Measurements from ENCODE around the gene PAIP1. TPM values are rescaled to one million over a fixed set of nuclear protein-coding genes. Genes with fewer than 3 reads are reported as not detected.
"Not testable (repeated sequence)": the region's sequence is repeated elsewhere in the genome, so short reads cannot be mapped to it uniquely, and the experiment has no call there.

PAIP1 gene
- total and polyA plus RNA-seq, 3 experiments from 2014 or later = 40.4 to 59.3 (median 57.2) TPM

GRCh38 chr5:43555895-43556606 lies 826 bp downstream of the PAIP1 start:
- CTCF ChIA-PET = interaction anchor here (0.6 to 2.6 kb wide), 7 partner anchors 12 to 245 kb away, joined by 3 to 10 read pairs (median 5); partner anchors contain the start of genes NNT and TMEM267
- peaks cover 0 to 14% (median 0%) of the 10 kb centered on the region in 3 donors for H3K36me3 Mint-ChIP-seq
- Histone ChIP-seq H3K36me3 (ENCODE audit: insufficient read depth, low read length) (peaks cover 16% of the 10 kb centered on the region), H3K4me3 (ENCODE audit: low read length) (peak overlapping the region; percentile 63), H3K9me3 (ENCODE audit: low read length) (no peaks in the 10 kb centered on the region), H3K27me3 (ENCODE audit: insufficient read depth, low read length, poor library complexity, severe bottlenecking) (no peaks in the 10 kb centered on the region), H3K4me1 (ENCODE audit: insufficient read depth, low read length) (peaks cover 47% of the 10 kb centered on the region), H3K27ac (ENCODE audit: low read depth, low read length) (peak overlapping the region; percentile 81)
- H3K27ac Mint-ChIP-seq = peak overlapping the region in 7 of 8 donors; percentile 89 to 98 (median 96)
- DNase-seq = peak in 3 of 5 donors; percentile 29 to 70 (median 44)
- peak overlapping the region in 6 of 7 donors; percentile 91 to 96 (median 92) for H3K4me3 Mint-ChIP-seq
- POLR2A ChIA-PET = interaction anchor here (1.0 to 3.2 kb wide), 3 partner anchors 47 to 71 kb away, joined by 3 to 49 read pairs (median 9); partner anchors contain the start of genes NNT and TMEM267
- peaks cover 10 to 20% (median 12%) of the 10 kb centered on the region in 3 donors for H3K4me1 Mint-ChIP-seq
- no peaks in the 10 kb centered on the region for H3K9me3 Mint-ChIP-seq
- peaks cover 0 to 1% of the 10 kb centered on the region in 2 donors for H3K27me3 Mint-ChIP-seq

- no peak overlapping the region for H3K27ac ChIP-seq (ENCODE audit: low read depth, low read length)
Measured at GRCh38 chr5:43554497-43554896, 2.4 kb downstream of the PAIP1 start.

GRCh38 chr5:43553381-43553780 lies 3.5 kb downstream of the PAIP1 start:
- Mint-ChIP-seq H3K36me3 (peaks cover 0 to 33% (median 2%) of the 10 kb centered on the region in 3 donors), H3K9me3 (no peaks in the 10 kb centered on the region), H3K4me3 (no peak overlapping the region), H3K4me1 (peaks cover 12 to 23% (median 19%) of the 10 kb centered on the region in 3 donors), H3K27ac (no peak overlapping the region), H3K27me3 (peaks cover 0 to 1% of the 10 kb centered on the region in 2 donors)
- ChIA-PET POLR2A (interaction anchor here (1.2 kb wide), 1 partner anchor 49 kb away, joined by 3 read pairs; the partner anchor contains the start of gene NNT), CTCF (interaction anchor here (1.8 to 1.9 kb wide), 2 partner anchors 9 to 69 kb away, joined by 4 to 10 read pairs; partner anchors contain the start of gene TMEM267)
- peaks cover 26% of the 10 kb centered on the region for H3K36me3 ChIP-seq (ENCODE audit: insufficient read depth, low read length)
- no peaks in the 10 kb centered on the region for H3K9me3 ChIP-seq (ENCODE audit: low read length)
- H3K27me3 ChIP-seq (ENCODE audit: insufficient read depth, low read length, poor library complexity, severe bottlenecking) = no peaks in the 10 kb centered on the region
- DNase-seq = no peak
- no peak overlapping the region for H3K4me3 ChIP-seq (ENCODE audit: low read length)
- H3K4me1 ChIP-seq (ENCODE audit: insufficient read depth, low read length) = peaks cover 57% of the 10 kb centered on the region
- no peak overlapping the region for H3K27ac ChIP-seq (ENCODE audit: low read depth, low read length)

More at GRCh38 chr5:43554497-43554896, 2.4 kb downstream of the PAIP1 start:
- Mint-ChIP-seq H3K9me3 (no peaks in the 10 kb centered on the region), H3K27me3 (peaks cover 0 to 1% of the 10 kb centered on the region in 2 donors), H3K4me1 (peaks cover 12 to 20% (median 13%) of the 10 kb centered on the region in 3 donors), H3K27ac (no peak overlapping the region), H3K4me3 (no peak overlapping the region), H3K36me3 (peaks cover 0 to 25% (median 2%) of the 10 kb centered on the region in 3 donors)
- peaks cover 22% of the 10 kb centered on the region for H3K36me3 ChIP-seq (ENCODE audit: insufficient read depth, low read length)
- CTCF ChIA-PET = interaction anchor here (1.0 to 2.6 kb wide), 3 partner anchors 40 to 70 kb away, joined by 3 to 10 read pairs (median 10); partner anchors contain the start of genes C5orf34, NNT and TMEM267
- POLR2A ChIA-PET = interaction anchor here (0.7 to 2.3 kb wide), 3 partner anchors 48 to 71 kb away, joined by 3 to 9 read pairs (median 5); partner anchors contain the start of genes NNT and TMEM267
- H3K27me3 ChIP-seq (ENCODE audit: insufficient read depth, low read length, poor library complexity, severe bottlenecking) = no peaks in the 10 kb centered on the region
- H3K9me3 ChIP-seq (ENCODE audit: low read length) = no peaks in the 10 kb centered on the region
- no peak overlapping the region for H3K4me3 ChIP-seq (ENCODE audit: low read length)
- H3K4me1 ChIP-seq (ENCODE audit: insufficient read depth, low read length) = peaks cover 57% of the 10 kb centered on the region
- no peak for DNase-seq

DNA sequence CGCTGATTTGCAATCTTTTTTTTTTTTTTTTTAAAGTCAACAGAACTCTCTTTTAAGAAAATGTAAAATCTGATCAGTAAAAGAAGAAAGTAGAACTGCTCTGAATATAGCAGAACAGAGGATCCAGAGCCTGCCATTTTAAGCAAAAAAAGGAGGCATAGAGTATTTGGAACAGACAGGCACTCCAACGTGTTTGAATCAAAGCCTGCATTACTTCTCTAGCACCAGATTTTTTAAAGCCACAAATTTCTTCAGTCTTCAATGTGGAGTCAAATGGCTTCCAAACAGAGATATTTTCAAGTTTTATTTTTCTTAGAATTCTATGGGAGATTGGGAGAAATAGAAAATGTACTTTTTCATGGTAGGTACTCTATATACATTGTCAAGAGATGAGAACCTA lies 5.1 kb downstream of the PAIP1 start:
- Mint-ChIP-seq H3K4me1 (peaks cover 4 to 22% (median 21%) of the 10 kb centered on the region in 3 donors), H3K36me3 (peaks cover 0 to 45% (median 9%) of the 10 kb centered on the region in 3 donors), H3K4me3 (peak overlapping the region in 1 of 7 donors; percentile 6), H3K27me3 (peaks cover 0 to 1% of the 10 kb centered on the region in 2 donors), H3K9me3 (no peaks in the 10 kb centered on the region), H3K27ac (peak overlapping the region in 1 of 8 donors; percentile 16)
- no peaks in the 10 kb centered on the region for H3K9me3 ChIP-seq (ENCODE audit: low read length)
- H3K36me3 ChIP-seq (ENCODE audit: insufficient read depth, low read length) = peaks cover 38% of the 10 kb centered on the region
- H3K4me3 ChIP-seq (ENCODE audit: low read length) = no peak overlapping the region
- H3K27me3 ChIP-seq (ENCODE audit: insufficient read depth, low read length, poor library complexity, severe bottlenecking) = no peaks in the 10 kb centered on the region
- DNase-seq = no peak
- H3K27ac ChIP-seq (ENCODE audit: low read depth, low read length) = no peak overlapping the region
- ChIA-PET CTCF (no interaction called here), POLR2A (no interaction called here)
- H3K4me1 ChIP-seq (ENCODE audit: insufficient read depth, low read length) = peaks cover 57% of the 10 kb centered on the region

DNA sequence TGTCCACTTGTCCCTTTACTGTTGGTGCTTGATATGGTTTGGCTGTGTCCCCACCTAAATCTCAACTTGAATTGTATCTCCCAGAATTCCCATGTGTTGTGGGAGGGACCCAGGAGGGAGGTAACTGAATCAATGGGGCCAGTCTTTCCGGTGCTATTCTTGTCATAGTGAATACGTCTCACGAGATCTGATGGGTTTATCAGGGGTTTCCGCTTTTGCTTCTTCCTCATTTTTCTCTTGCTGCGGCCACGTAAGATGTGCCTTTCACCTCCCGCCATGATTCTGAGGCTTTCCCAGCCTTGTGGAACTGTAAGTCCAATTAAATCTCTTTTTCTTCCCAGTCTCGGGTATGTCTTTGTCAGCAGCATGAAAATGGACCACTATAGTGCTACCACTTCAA lies 7.6 kb downstream of the PAIP1 start:
- CTCF ChIA-PET; H3K27ac ChIP-seq (ENCODE audit: low read depth, low read length); H3K27me3 Mint-ChIP-seq; H3K4me3 ChIP-seq (ENCODE audit: low read length); H3K27me3 ChIP-seq (ENCODE audit: insufficient read depth, low read length, poor library complexity, severe bottlenecking); H3K9me3 Mint-ChIP-seq; DNase-seq; H3K4me3 Mint-ChIP-seq; H3K9me3 ChIP-seq (ENCODE audit: low read length): not testable (repeated sequence)
- Mint-ChIP-seq H3K36me3 (peaks cover 0 to 60% (median 17%) of the 10 kb centered on the region in 3 donors), H3K4me1 (peaks cover 19 to 39% (median 22%) of the 10 kb centered on the region in 3 donors), H3K27ac (peak overlapping the region in 2 of 8 donors; percentile 44 to 48)
- H3K36me3 ChIP-seq (ENCODE audit: insufficient read depth, low read length) = peaks cover 53% of the 10 kb centered on the region
- POLR2A ChIA-PET = interaction anchor here (0.6 kb wide), 1 partner anchor 65 kb away, joined by 3 read pairs; no protein-coding TSS in a partner anchor
- H3K4me1 ChIP-seq (ENCODE audit: insufficient read depth, low read length) = peaks cover 39% of the 10 kb centered on the region

- POLR2A ChIA-PET = no interaction called here
- Histone ChIP-seq H3K36me3 (ENCODE audit: insufficient read depth, low read length) (peaks cover 49% of the 10 kb centered on the region), H3K27ac (ENCODE audit: low read depth, low read length) (no peak overlapping the region), H3K27me3 (ENCODE audit: insufficient read depth, low read length, poor library complexity, severe bottlenecking) (no peaks in the 10 kb centered on the region), H3K4me3 (ENCODE audit: low read length) (no peak overlapping the region), H3K4me1 (ENCODE audit: insufficient read depth, low read length) (peaks cover 30% of the 10 kb centered on the region), H3K9me3 (ENCODE audit: low read length) (no peaks in the 10 kb centered on the region)
- Mint-ChIP-seq H3K27me3 (no peaks in the 10 kb centered on the region), H3K4me3 (no peak overlapping the region), H3K36me3 (peaks cover 0 to 67% (median 20%) of the 10 kb centered on the region in 3 donors), H3K27ac (no peak overlapping the region), H3K4me1 (peaks cover 24 to 45% (median 24%) of the 10 kb centered on the region in 3 donors), H3K9me3 (no peaks in the 10 kb centered on the region)
- DNase-seq = no peak
- CTCF ChIA-PET = no interaction called here
Measured at GRCh38 chr5:43548358-43548757, 8.5 kb downstream of the PAIP1 start.

DNA sequence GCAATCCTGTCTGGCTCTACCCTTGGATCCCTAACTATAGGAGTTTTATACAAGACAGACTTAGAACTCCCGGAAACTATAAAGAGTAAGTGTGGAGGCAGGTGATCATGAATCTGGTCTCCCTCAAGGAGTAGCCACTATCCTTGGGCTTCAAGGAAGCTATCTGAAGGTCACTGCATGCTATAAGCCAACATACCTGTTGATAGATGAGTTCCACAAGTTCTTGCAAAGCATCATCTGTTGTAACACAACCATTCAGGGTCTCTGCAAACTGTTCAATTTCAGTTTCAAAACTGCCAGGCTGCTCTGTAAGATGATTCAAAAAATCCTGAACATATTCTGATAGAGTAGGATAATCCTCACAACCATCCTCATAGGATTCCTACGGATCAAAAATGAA lies 9.3 kb downstream of the PAIP1 start:
- peaks cover 26 to 49% (median 29%) of the 10 kb centered on the region in 3 donors for H3K4me1 Mint-ChIP-seq
- H3K36me3 Mint-ChIP-seq = peaks cover 0 to 74% (median 24%) of the 10 kb centered on the region in 3 donors
- ChIA-PET POLR2A (no interaction called here), CTCF (interaction anchor here (0.7 kb wide), 1 partner anchor 62 kb away, joined by 3 read pairs; no protein-coding TSS in a partner anchor)
- no peak for DNase-seq
- no peak overlapping the region for H3K27ac Mint-ChIP-seq
- H3K9me3 ChIP-seq (ENCODE audit: low read length) = no peaks in the 10 kb centered on the region
- H3K36me3 ChIP-seq (ENCODE audit: insufficient read depth, low read length) = peaks cover 51% of the 10 kb centered on the region
- peaks cover 22% of the 10 kb centered on the region for H3K4me1 ChIP-seq (ENCODE audit: insufficient read depth, low read length)
- no peak overlapping the region for H3K4me3 ChIP-seq (ENCODE audit: low read length)
- no peaks in the 10 kb centered on the region for H3K27me3 ChIP-seq (ENCODE audit: insufficient read depth, low read length, poor library complexity, severe bottlenecking)
- no peaks in the 10 kb centered on the region for H3K9me3 Mint-ChIP-seq
- H3K4me3 Mint-ChIP-seq = no peak overlapping the region
- no peaks in the 10 kb centered on the region for H3K27me3 Mint-ChIP-seq
- H3K27ac ChIP-seq (ENCODE audit: low read depth, low read length) = no peak overlapping the region

GRCh38 chr5:43543434-43543833 lies 13.4 kb downstream of the PAIP1 start:
- H3K27me3 Mint-ChIP-seq = no peaks in the 10 kb centered on the region
- peaks cover 0 to 84% (median 23%) of the 10 kb centered on the region in 3 donors for H3K36me3 Mint-ChIP-seq
- H3K9me3 Mint-ChIP-seq = no peaks in the 10 kb centered on the region
- POLR2A ChIA-PET = no interaction called here
- peaks cover 38% of the 10 kb centered on the region for H3K36me3 ChIP-seq (ENCODE audit: insufficient read depth, low read length)
- no peak overlapping the region for H3K4me3 Mint-ChIP-seq
- no peaks in the 10 kb centered on the region for H3K27me3 ChIP-seq (ENCODE audit: insufficient read depth, low read length, poor library complexity, severe bottlenecking)
- no peaks in the 10 kb centered on the region for H3K9me3 ChIP-seq (ENCODE audit: low read length)
- H3K27ac ChIP-seq (ENCODE audit: low read depth, low read length) = no peak overlapping the region
- H3K4me3 ChIP-seq (ENCODE audit: low read length) = no peak overlapping the region
- H3K4me1 ChIP-seq (ENCODE audit: insufficient read depth, low read length) = no peaks in the 10 kb centered on the region
- peak overlapping the region in 3 of 8 donors; percentile 42 to 61 (median 51) for H3K27ac Mint-ChIP-seq
- no peak for DNase-seq
- CTCF ChIA-PET = interaction anchor here (1.2 kb wide), 1 partner anchor 12 kb away, joined by 5 read pairs; no protein-coding TSS in a partner anchor
- H3K4me1 Mint-ChIP-seq = peaks cover 21 to 43% (median 34%) of the 10 kb centered on the region in 3 donors
